HG02884 (cell line): ENCODE data around the gene CTLA4.

ENCODE experiments used
- ATAC-seq: cut with Tn5 transposase; IDR thresholded peaks from one replicate; pipeline ENCODE4 v1.9.1; 2021; ENCODE audit warnings: mild to moderate bottlenecking, moderate library complexity; ENCODE audit not compliant: unreplicated experiment

The CTLA4 gene

DNA sequence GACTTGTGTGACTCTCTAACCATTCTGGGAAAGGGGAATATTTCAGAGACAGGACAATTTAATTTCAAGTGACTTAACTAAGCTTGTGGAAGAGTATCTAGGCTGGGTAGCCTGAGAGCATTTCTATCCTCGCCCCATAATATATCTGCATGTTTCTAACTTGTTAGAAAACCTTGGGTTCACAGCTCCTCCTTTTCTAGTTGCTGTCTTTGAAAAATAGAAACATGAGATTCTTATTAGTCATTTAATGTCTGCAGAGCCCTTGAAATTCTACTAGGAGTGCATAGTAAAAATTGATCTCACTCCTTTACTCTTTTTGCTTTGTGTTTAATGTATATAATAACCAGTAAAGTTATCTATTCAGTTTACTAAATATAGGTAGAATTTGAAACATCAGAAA, 22.4 kb downstream of the CTLA4 start:
- ATAC-seq, result no peak

DNA sequence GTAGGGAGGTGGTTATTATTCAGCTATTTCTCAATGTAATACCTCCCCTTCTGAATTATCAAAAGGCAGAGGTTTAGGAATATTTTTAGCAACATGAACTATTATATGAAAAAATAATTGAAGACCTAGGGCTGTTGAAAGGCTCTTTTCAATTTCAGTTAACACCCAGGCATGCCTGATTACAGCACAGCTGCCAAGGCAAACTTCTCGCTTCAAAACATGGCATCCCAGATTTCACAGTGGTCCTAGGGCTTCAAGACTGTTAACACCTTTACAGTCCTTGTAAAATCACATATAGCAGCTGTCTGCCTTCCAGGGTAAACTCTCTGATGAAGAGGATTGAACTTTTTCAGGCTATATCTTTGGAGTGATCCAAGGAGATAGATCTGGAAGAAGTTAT, 23.2 kb downstream of the CTLA4 start:
- no peak for ATAC-seq

DNA sequence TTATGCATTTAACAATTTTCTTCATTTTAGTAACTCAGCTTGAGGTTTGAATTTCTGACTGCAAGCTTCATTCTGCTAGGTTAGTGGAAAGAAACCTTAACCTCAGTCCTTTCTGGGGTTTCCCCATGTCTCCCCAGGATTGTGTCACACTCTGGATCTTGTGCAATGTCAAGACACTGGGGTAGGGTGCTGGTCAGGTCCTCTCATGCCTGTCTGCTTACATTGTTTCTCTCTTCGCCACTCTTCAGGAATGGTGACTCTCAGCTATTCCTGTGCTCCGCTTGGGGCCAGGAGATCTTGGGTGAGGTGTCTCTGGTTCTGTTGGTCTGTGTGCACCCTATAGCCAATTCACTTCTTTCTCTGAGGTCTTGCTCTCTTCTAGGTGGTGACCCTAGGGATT, 23.9 kb downstream of the CTLA4 start:
- ATAC-seq, result no peak

DNA sequence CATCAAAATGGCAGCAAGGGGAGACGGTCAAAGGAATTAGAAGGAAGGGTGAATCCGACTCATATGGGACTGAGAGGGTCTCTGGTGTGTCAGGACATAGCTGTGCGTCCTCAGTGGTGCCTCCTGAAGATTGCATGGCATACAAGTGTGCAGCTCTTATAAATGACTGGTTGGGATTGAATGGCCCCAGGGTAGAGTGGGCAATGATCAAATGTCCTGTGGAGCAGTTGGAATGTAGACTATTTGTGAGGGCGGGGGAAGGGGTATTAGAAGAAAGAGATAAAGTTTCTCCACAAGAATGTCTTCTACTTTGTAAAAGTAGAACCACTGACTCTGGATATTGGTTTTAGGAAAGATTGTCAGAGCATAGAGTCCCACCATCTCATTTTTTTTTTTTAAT, 24.6 kb downstream of the CTLA4 start:
- no peak for ATAC-seq

DNA sequence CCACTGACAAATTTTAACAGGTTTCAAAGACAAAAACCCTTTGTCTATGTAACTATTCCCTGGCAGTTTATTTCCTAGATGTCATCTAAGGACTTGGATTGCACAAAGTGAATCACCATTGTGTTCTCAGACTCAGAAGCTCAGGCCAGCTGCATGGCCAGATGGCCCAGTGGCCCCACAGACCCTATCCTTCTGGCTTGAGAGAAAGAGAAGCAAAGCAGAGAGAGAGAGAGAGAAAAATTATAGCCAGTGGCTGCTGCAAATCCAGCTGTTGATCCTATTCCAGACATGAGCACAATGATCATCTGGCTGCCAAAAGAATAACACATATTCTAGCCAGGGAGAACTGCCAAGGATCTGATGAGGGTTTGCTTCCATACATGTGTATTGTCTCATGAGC, 25.8 kb downstream of the CTLA4 start:
- ATAC-seq, result no peak

DNA sequence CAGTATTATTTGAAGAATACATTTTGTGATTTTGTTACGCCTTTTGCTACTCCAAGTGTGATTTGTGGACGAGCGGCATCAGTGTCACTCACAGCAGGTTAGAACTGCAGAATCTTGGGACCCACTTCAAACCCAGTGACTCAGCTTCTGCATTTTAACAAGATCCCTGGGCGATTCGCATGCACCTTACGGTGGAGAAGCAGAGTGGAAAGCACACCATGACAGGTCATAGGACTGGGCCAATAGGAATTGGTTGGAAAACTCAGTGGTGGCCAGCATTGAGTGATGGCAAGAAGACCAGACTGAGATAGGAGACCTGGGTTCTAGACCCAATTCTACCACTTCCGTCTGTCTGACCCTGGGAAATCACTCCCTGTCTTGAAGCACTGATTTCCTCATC, 26.3 kb downstream of the CTLA4 start:
- ATAC-seq, result no peak

DNA sequence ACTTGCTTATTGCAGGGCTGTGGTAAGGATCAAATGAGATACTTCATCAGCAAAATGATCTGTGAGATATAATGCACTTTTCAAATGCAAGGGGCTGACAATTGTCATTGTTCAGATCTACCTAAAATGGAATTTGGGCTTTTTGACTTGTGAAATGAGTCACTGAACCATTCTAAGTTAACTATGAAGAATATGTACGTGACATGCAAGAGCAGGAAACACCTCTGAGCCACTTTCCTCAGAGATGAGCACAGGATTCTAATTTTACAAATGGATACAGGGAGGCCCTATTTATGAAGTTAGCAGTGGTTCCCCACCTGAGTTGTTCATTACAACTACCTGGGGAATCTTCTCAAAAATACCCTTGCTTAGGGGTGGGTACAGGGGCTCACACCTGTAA, 26.7 kb downstream of the CTLA4 start:
- peak; percentile 75 for ATAC-seq

DNA sequence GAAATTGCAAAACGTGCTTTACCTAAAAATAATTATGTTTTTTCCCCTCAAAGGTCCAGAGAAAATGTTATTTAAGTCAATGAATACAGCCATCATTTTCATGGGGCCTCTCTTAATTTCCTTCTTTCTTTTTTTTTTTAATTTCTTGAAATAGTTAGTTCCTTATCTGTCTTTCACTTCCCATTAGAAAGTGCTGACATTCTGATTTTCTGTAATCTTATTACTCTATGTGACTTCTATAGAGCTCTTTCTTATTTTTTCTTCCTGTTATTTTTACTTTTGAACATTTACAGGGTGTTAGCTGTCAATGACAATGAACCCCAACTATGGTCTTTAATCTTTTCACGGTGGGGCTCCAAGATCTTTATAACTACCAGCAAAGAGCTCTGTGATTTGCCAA, 30.0 kb downstream of the CTLA4 start:
- ATAC-seq, result no peak

DNA sequence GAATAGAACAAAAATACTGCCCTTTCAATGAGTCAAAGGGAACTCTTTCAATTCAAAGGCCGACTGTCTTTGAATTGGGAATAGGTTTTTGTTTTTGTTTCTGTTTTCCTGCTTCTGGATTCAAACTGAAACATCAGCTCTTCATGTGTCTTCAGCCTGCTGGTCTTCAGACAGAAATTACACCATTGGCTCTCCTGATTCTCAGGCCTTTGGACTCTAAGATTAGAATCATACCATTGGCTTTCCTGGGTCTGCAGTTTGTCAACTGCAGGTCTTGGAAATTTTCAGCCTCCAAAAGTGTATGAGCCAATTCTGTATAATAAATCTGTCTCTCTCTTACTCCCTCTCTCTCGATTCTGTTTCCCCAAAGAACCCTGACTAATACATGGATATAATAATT, 31.1 kb downstream of the CTLA4 start:
- no peak for ATAC-seq

DNA sequence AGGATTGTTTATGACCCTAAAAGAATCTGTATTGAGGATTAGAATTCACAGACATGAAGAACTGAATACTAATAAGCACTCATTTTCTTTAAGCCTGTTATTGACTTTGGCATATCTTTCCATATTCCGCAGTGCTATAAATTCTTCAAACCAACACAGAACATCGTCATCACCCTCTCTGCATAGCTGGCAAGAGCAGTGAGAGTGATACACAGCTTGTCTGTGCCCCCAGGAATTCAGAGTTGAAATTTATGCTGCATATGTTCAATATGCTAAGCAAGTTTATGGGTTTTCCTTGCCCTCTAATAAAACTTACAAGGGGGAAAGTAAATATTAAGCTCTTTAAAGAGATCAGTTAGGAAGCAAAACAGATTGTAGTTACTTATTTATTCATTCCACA, 32.7 kb downstream of the CTLA4 start:
- no peak for ATAC-seq

DNA sequence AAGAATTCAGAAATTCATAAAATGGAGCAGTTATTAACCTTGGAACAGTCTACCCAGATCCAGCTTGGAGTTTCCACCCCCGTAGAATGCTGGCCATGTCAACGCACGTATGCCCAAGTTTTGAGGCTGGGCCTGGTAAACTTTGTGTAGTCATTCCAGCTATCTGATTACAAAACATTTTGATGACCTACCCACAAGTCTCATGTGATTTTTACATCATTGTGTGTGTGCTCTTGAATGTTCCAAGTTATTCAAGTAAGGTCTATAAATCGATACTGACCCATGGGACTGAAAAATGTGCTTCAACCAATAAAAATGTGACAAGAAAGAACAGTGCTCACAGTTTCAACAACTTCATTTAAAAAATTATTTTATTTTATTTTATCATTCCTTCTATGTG, 36.5 kb downstream of the CTLA4 start:
- no peak for ATAC-seq

DNA sequence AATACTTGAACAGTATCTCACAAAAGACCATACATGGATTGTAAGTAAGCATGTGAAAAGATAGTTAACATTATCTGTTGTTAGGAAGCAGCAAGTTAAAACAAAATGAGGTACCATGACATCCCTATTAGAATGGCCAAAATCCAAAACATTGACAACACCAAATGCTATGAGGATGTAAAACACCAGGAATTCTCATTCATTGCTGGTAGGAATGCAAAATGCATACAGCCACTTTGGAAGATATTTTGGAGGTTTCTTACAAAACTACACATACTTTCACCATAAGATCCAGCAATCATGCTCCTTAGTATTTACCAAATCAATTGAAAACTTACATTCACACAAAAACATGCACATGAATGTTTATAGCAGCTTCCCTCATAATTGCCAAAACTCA, 38.1 kb downstream of the CTLA4 start:
- no peak for ATAC-seq

DNA sequence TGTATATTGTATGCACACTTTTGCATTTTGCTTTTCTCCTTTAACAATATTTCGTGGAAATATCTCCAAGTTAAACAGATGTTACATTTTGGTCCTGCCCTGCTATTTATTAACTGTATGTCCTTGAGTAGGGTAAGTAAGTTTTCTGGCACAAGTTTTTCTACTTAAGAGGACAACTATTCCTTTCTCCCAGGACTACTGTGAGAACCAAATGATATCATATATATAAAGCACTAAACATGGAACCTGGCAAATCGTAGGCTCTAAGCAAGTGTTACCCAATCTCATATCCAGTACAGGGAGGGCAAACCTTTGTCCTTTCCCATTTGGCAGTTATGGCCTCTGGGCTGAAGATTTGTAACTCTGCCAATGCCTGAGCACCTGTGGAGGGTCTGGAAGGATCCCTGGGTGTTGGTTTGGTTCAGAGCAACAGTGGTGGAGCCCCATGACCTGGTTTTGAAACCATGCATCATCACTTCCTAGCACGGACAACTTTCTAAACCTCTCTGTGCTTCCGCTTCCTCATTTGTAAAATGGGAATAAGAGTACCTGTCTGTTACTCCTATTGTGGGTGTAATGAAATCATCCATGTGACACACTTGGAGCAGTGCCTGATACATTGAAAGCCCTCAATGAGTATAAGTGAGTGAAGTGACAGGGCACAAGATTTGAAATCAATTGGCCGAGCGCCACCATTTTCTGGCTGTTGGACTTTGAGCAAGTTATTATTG, 40.7 kb downstream of the CTLA4 start:
- ATAC-seq, result no peak

DNA sequence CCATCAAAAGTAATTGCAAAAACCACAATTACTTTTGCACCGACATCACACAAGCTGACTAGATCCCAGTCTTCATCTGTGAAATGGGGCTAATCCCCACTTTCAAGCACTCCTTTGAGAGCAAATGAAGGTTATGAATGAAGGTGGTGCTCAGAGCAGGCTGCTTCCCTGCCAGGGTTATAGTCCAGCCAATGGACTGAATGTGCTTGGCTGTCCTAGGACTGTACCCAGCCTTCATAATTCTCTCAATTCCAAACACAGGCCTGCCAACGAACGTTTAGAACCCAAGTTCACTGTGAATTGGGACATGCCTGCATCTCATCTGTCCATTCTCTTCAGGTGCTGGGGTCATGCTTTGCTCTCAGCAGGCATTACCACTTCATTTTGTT, 41.2 kb downstream of the CTLA4 start:
- no peak for ATAC-seq

DNA sequence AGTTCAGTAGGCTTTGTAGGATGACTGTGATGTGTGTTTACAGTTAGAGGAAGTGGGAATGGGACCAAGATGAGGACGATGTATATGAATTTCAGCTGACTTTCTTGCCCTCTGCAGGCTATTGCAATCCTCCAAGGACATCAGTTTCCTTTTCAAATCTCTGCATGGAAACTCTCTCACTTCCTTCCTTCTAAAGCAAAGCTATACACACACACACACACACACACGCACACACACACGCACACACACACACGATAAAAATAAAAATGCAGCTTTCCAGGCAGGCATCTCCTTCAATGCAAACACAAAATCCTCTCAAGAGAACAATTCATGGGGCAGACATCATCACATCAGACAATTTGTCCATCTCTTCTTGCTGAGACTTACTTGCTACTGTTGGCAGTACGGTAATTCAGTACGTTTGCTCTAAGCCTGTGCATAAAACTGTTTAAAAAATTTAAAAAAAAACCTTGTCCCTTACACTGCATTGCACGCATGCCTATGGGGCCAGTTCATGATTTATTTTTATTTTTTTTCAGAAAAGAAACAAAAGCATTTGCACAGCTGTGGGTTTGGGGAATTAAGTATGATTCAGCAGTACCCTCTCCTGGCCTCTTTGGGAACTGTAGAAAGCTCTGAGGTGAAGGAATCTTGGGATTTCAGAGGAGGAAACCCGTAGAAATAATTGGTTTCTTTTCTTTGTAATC, 41.8 kb downstream of the CTLA4 start:
- no peak for ATAC-seq

DNA sequence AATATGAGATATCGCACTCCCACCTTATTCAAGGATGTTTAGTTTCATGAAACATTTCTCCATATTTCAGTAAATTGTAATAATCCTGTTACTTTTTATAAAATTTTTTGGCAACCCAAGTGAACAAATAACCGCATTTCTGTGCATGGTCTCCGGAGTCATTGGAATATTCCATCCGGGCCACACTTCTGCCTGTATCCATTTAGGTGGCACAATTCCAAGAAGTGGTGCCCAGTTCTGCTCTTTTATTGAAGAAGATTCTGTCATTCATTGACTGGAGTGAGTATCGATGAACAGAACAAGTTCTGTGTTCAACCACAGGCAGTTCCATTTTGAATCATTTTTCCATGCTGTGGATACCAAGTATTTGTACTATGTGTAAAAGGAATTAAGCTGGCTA, 42.4 kb downstream of the CTLA4 start:
- ATAC-seq, result no peak

DNA sequence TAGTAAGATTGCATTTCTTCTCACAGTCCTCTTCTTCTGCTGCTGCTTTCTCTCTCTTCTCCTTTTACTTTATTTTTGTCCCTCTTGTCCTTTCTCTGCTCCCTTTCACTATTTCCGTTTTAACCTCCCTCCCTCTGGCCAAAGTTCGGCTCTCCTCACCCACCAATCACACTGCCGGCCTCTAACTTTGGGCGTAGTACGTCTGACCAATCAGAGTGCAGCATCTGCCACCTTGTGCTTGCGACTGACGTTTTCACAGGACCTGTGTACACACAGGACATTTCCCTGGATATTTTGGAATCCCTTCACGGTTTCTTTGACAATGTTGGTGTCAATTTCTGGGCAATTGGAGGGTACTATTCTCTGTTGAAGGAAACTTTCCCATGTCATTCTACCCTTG, 46.4 kb downstream of the CTLA4 start:
- no peak for ATAC-seq

DNA sequence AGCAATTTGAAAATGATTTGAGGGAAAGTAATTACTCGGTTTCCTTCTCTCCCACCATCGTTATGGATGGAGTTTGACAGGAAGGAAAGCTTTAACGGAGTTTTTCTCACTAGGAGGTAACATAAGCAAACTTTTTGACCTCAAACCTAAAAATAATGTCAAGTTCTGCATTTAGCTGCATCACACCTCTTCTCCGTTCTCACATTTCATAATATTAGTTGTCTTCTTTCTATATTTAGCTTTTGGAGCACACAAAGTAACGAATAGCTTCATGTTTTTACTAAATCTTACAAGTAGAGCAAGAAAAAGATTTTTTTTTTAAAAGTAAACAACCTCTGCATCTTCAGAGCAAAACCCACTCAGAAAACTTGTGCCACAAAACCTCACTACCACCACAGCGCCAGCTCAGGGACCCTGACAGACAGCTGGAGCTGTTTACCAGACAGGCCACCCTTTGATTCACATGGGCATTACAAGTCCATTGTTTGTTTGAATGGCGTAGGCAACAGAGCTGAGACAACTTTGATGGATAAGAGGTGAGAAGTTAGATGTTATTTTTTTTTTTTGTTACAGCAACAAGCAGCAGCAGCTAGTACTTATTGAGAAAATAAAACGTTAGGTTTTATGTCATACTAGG, 47.1 kb downstream of the CTLA4 start:
- no peak for ATAC-seq

DNA sequence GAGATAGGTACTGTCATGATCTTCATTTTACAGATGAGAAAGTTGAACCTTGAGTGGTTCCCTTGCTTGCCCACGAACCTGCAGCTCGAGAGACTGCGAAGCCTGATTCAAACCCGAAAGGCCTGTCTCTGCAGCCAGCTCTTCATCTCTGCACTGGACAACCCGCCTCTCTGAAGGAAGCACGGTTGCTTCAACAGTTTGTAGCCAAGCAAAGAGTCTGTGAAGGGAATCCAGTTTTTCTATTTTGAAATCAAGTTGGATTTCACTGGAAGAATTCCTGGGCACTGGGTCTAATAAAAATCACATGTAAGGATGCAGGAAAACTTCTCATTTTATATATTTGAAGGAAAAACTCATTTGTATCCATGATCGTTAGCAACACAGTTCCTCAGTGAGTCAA, 47.7 kb downstream of the CTLA4 start:
- no peak for ATAC-seq

DNA sequence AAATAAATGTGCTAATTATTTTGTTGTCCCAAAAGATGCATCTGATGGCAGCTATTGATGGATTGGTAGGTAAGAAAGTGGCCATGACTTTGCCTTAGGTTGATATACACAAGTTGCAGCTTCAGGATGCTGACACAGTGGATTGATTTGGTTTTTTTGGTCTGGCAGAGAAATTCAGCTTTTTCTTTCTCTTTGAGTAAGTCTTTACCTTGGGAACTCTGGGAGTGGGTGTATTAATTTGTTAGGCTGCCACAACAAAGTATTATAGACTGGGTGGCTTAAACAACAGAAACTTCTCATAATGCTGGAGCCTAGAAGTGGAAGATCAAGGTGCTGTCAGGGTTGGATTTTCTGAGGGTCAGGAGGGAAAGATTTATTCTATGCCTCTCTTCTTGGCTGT, 49.2 kb downstream of the CTLA4 start:
- ATAC-seq, result no peak

DNA sequence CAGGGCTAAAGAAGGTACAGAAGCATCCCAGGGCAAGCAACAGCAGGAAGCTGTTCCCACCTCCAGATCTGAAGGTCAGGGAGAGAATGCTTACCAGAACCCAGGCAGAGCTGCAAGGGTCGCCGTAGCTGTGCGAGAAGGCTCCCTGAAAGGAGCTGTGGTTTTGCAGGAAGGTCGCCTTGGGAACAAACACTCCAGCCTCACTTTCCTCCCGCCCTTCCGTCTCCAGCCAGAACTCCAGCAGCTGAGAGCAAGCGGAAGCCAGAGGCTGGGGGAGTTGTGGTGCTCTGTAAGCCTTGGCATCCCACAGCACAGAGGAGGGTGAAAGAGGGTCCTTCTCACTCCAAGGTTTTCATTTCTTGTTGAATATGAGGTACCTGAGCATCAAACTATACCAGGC, 50.7 kb downstream of the CTLA4 start:
- no peak for ATAC-seq

DNA sequence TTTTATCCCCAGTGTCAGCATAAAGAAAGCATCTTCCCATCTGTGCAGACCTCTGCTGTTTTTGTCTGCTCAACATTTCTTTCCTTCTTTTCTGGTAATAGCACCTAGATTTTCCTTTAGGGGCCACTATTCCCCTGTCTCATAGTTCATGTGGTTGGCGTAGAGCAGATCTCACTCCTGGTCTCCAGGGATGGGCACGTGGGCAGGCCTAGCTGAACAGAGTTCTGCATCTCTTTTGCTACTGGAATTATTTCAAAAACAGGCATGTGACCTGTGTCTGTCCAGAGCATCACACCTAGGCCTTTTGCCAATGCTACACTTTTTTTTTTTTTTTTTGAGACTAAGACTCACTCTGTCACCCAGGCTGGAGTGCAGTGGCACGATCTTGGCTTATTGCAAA, 51.3 kb downstream of the CTLA4 start:
- ATAC-seq, result no peak
